ENCODE results near the gene TSC22D2. TPM values are rescaled to one million over a fixed set of nuclear protein-coding genes. Genes with fewer than 3 reads are reported as not detected.

The TSC22D2 gene
- total and polyA plus RNA-seq, 2 of the 8 experiments (the other 6 are each of a cell fraction or from before 2014, with no cell fraction given), result 3.4 to 27.6 TPM

- no peak for TF ChIP-seq CBX8 (IDR thresholded peaks at IDR 0.05; ENCODE audit: borderline replicate concordance, low read depth, low read length)
- TF ChIP-seq RBBP5 (IDR thresholded peaks at IDR 0.05; ENCODE audit: borderline replicate concordance, low read depth, low read length), result no peak
- no peak for TF ChIP-seq BRCA1 (IDR thresholded peaks at IDR 0.05; ENCODE audit: low read depth, low read length)
- TF ChIP-seq HDAC2 (IDR thresholded peaks at IDR 0.05; ENCODE audit: borderline replicate concordance in 1 of 2, low read depth in 2 of 2, low read length in 2 of 2), result no peak
Observed at GRCh38 chr3:150495149-150495548, 87.1 kb downstream of the TSC22D2 start (continued).

Data from H1 (cell line).